ENCODE data around the gene AGBL4. TPM values are rescaled to one million over a fixed set of nuclear protein-coding genes. Genes with fewer than 3 reads are reported as not detected.

AGBL4 gene
- total and polyA plus RNA-seq, 9 of the 15 experiments (the other 6 are each of a cell fraction or from before 2014, with no cell fraction given): 0.11 TPM; not detected in 7

DNA sequence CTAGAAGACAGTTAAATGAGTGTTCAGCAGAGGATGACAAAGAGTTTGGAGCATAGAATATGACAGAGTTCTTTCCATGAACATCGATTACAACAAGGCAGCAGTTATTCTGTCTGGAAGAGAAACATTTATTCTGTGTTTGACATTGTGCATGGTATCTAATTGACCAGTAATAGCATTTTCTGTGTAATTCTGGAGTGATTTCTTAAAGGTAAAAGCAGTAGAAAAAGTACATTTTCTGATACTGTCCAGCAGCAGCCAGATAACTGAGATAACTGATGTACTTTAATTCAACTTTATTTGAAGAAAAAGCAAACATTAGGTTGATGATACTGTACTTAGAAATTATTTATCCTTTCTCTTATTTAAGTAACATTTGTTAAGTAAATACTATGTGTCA is 497.1 kb downstream of the AGBL4 start:
- Histone ChIP-seq H3K27ac (ENCODE audit: extremely low read depth, low read depth, low read length) (no peak overlapping the region), H3K4me3 (no peak overlapping the region), H3K4me2 (ENCODE audit: insufficient read depth, low read length) (no peak overlapping the region), H4K20me1 (replicated peaks; ENCODE audit: control insufficient read depth, insufficient read depth, low read length) (no peaks in the 10 kb centered on the region), H3K27me3 (ENCODE audit: control insufficient read depth in 2 of 2, insufficient read depth in 2 of 2, low read length in 2 of 2) (no peaks in the 10 kb centered on the region), H3K36me3 (ENCODE audit: control insufficient read depth, insufficient read depth, low read length) (no peaks in the 10 kb centered on the region), H2AFZ (ENCODE audit: low read depth, low read length) (no peak overlapping the region), H3K4me1 (replicated peaks in 1 of 2; ENCODE audit: control insufficient read depth in 2 of 2, insufficient read depth in 2 of 2, low read length in 2 of 2) (no peaks in the 10 kb centered on the region), H3K9me1 (ENCODE audit: control insufficient read depth, insufficient read depth, low read length) (no peaks in the 10 kb centered on the region), H3K9me3 (replicated peaks; ENCODE audit: control insufficient read depth, insufficient read depth, low read depth, low read length) (no peaks in the 10 kb centered on the region; the same call in 1 of the 2 replicates), H3K9ac (ENCODE audit: insufficient read depth in 1 of 2, low read depth in 2 of 2, low read length in 2 of 2) (no peak overlapping the region), H3K79me2 (ENCODE audit: control insufficient read depth, insufficient read depth, low read length) (no peaks in the 10 kb centered on the region)
- TF ChIP-seq RCOR1 (IDR thresholded peaks at IDR 0.05; ENCODE audit: borderline replicate concordance in 1 of 2, low read depth in 2 of 2, low read length in 2 of 2): no peak
- no peak for TF ChIP-seq ZNF133 (CRISPR knock-in tag; IDR thresholded peaks at IDR 0.05)
- TF ChIP-seq ZNF561 (CRISPR knock-in tag; conservative IDR thresholded peaks at IDR 0.05): no peak
- no peak for TF ChIP-seq HMGN3 (IDR thresholded peaks at IDR 0.05; ENCODE audit: borderline replicate concordance, extremely low read depth, insufficient read length, low read depth, low read length)
- TF ChIP-seq ZNF12 (CRISPR knock-in tag; IDR thresholded peaks at IDR 0.05): no peak
- TF ChIP-seq ZNF778 (CRISPR knock-in tag; IDR thresholded peaks at IDR 0.05): no peak
- no peak for FAIRE-seq
- intact Hi-C loops (cut with micrococcal nuclease) (no loop called here), in situ Hi-C loops (cut with MboI) (no loop called here)
- ATAC-seq: no peak
- 0% methylated on average over 1 of the region's 1 CpG for WGBS (ENCODE audit: insufficient coverage, low coverage, missing lambda C conversion rate)
- ChIA-PET CTCF (ENCODE audit: low intra/inter-chr PET ratio) (no interaction called here), POLR2A (no interaction called here)
- BruUV-seq (replicated peaks): no TSS peak
- no peak for DNase-seq (ENCODE audit: extremely low read depth in 1 of 4, low spot score in 3 of 4)

DNA sequence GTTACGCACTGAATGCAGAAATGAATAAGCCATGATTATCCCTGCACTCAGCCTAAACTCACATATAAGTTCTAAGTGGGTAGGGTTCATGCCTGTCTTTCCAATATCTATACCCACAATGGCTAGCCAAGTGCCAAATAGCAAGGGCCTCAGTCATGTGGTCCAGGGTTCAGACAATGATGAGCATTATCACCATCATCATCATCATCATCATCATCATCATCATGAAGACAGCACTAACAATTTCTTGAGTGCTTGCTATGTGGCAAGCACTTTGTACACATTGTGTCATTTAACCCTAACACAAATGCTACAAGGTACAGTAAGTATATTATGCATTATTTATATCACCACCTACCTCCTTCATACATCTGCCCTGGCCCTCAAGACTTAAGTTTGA is 500.0 kb downstream of the AGBL4 start:
- intact Hi-C loops (cut with micrococcal nuclease): no loop called here
- Histone ChIP-seq H3K4me3 (no peak overlapping the region), H3K36me3 (ENCODE audit: control insufficient read depth, insufficient read depth, low read length) (no peaks in the 10 kb centered on the region), H3K79me2 (ENCODE audit: control insufficient read depth, insufficient read depth, low read length) (no peaks in the 10 kb centered on the region), H2AFZ (ENCODE audit: low read depth, low read length) (no peak overlapping the region), H4K20me1 (replicated peaks; ENCODE audit: control insufficient read depth, insufficient read depth, low read length) (no peaks in the 10 kb centered on the region), H3K4me1 (replicated peaks in 1 of 2; ENCODE audit: control insufficient read depth in 2 of 2, insufficient read depth in 2 of 2, low read length in 2 of 2) (no peaks in the 10 kb centered on the region), H3K9me1 (ENCODE audit: control insufficient read depth, insufficient read depth, low read length) (no peaks in the 10 kb centered on the region), H3K4me2 (ENCODE audit: insufficient read depth, low read length) (no peak overlapping the region), H3K9ac (ENCODE audit: insufficient read depth in 1 of 2, low read depth in 2 of 2, low read length in 2 of 2) (no peak overlapping the region), H3K27ac (ENCODE audit: extremely low read depth, low read depth, low read length) (no peak overlapping the region), H3K9me3 (replicated peaks; ENCODE audit: control insufficient read depth, insufficient read depth, low read depth, low read length) (no peaks in the 10 kb centered on the region; the same call in 1 of the 2 replicates), H3K27me3 (ENCODE audit: control insufficient read depth in 2 of 2, insufficient read depth in 2 of 2, low read length in 2 of 2) (no peaks in the 10 kb centered on the region)
- FAIRE-seq (no peak), ATAC-seq (no peak), DNase-seq (ENCODE audit: extremely low read depth in 1 of 4, low spot score in 3 of 4) (no peak)
- 0% methylated on average over 1 of the region's 1 CpG for WGBS (ENCODE audit: insufficient coverage, low coverage, missing lambda C conversion rate)
- ChIA-PET CTCF (ENCODE audit: low intra/inter-chr PET ratio) (no interaction called here), POLR2A (no interaction called here)
- in situ Hi-C loops (cut with MboI): no loop called here
- no TSS peak for BruUV-seq (replicated peaks)
- TF ChIP-seq SNIP1 (IDR thresholded peaks at IDR 0.05; ENCODE audit: low read depth): no peak
- TF ChIP-seq, protein P1, sequence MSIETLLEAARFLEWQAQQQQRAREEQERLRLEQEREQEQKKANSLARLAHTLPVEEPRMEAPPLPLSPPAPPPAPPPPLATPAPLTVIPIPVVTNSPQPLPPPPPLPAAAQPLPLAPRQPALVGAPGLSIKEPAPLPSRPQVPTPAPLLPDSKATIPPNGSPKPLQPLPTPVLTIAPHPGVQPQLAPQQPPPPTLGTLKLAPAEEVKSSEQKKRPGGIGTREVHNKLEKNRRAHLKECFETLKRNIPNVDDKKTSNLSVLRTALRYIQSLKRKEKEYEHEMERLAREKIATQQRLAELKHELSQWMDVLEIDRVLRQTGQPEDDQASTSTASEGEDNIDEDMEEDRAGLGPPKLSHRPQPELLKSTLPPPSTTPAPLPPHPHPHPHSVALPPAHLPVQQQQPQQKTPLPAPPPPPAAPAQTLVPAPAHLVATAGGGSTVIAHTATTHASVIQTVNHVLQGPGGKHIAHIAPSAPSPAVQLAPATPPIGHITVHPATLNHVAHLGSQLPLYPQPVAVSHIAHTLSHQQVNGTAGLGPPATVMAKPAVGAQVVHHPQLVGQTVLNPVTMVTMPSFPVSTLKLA (conservative IDR thresholded peaks at IDR 0.05): no peak
- TF ChIP-seq EGR1 (conservative IDR thresholded peaks at IDR 0.05): no peak
- TF ChIP-seq ZNF239 (CRISPR knock-in tag; IDR thresholded peaks at IDR 0.05): no peak
- no peak for TF ChIP-seq RUNX1 (IDR thresholded peaks at IDR 0.05; ENCODE audit: low read depth)
- TF ChIP-seq FOS (IDR thresholded peaks at IDR 0.05; ENCODE audit: extremely low read depth, insufficient read length): no peak
- no peak for TF ChIP-seq HCFC1 (IDR thresholded peaks at IDR 0.05; ENCODE audit: low read depth, low read length)
- TF ChIP-seq GTF2A2 (tag; IDR thresholded peaks at IDR 0.05): no peak
- TF ChIP-seq HMGN3 (IDR thresholded peaks at IDR 0.05; ENCODE audit: borderline replicate concordance, extremely low read depth, insufficient read length, low read depth, low read length): no peak
- TF ChIP-seq, protein P2, sequence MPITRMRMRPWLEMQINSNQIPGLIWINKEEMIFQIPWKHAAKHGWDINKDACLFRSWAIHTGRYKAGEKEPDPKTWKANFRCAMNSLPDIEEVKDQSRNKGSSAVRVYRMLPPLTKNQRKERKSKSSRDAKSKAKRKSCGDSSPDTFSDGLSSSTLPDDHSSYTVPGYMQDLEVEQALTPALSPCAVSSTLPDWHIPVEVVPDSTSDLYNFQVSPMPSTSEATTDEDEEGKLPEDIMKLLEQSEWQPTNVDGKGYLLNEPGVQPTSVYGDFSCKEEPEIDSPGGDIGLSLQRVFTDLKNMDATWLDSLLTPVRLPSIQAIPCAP (CRISPR knock-in tag; IDR thresholded peaks at IDR 0.05; ENCODE audit: borderline replicate concordance): no peak
